CD4-positive, alpha-beta T cell treated with Interleukin-21 for 1 hour (primary cell): ENCODE data around the gene CD300H.
A peak's percentile ranks its signal among the peaks of the same experiment; 100 is the strongest.
"Not testable (repeated sequence)": the region's sequence is repeated elsewhere in the genome, so short reads cannot be mapped to it uniquely, and the experiment has no call there.

Source experiments
- DNase-seq: peaks from one replicate; pipeline ENCODE4 v3.0.0-alpha.2; 2020

Gene CD300H

GRCh38 chr17:74525465-74525725, 41.9 kb downstream of the CD300H start:
- no peak for DNase-seq

- no peak for DNase-seq
These were observed 42.5 kb downstream of the CD300H start for GRCh38 chr17:74524653-74525464.

- no peak for DNase-seq
These were observed 44.0 kb downstream of the CD300H start for GRCh38 chr17:74523308-74523707.

- DNase-seq = no peak
These were observed 44.8 kb downstream of the CD300H start for GRCh38 chr17:74522381-74523105.

GRCh38 chr17:74521701-74522201, 45.6 kb downstream of the CD300H start:
- peak; percentile 31 for DNase-seq

GRCh38 chr17:74520790-74521480, 46.4 kb downstream of the CD300H start:
- no peak for DNase-seq

GRCh38 chr17:74520016-74520434, 47.3 kb downstream of the CD300H start:
- peak; percentile 20 for DNase-seq

GRCh38 chr17:74518413-74518981, 48.8 kb downstream of the CD300H start:
- not testable (repeated sequence) for DNase-seq

- DNase-seq = no peak
These were observed 50.6 kb downstream of the CD300H start for GRCh38 chr17:74516561-74517328.

GRCh38 chr17:74515941-74516340, 51.4 kb downstream of the CD300H start:
- no peak for DNase-seq

- DNase-seq = no peak
These were observed 52.5 kb downstream of the CD300H start for GRCh38 chr17:74514632-74515334.

GRCh38 chr17:74513987-74514631, 53.2 kb downstream of the CD300H start:
- peak; percentile 54 for DNase-seq

- peak; percentile 19 for DNase-seq
These were observed 54.7 kb downstream of the CD300H start for GRCh38 chr17:74512624-74513091.

- no peak for DNase-seq
These were observed 55.3 kb downstream of the CD300H start for GRCh38 chr17:74512036-74512435.
